Measurements from ENCODE around the gene ADGRG4.
A peak's percentile ranks its signal among the peaks of the same experiment; 100 is the strongest.
"Not testable (repeated sequence)": the region's sequence is repeated elsewhere in the genome, so short reads cannot be mapped to it uniquely, and the experiment has no call there.

Gene ADGRG4

DNA sequence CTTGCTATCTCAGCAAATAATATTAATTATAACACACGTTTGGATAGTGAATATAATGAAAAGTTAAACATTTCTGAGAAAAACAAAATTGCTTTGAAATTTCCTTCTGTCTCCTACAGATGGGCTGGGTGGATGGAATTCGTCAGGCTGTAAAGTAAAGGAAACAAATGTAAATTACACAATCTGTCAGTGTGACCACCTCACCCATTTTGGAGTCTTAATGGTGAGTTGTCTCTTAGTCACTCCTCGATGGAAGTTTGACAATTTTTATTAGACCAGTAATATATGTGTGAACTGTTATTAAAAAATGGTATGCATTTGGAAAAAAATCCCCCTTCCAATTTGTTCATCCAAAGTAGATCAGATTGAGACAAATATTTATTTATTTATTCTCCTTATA, 94.5 kb downstream of the ADGRG4 start:
- DNase-seq = no peak

DNA sequence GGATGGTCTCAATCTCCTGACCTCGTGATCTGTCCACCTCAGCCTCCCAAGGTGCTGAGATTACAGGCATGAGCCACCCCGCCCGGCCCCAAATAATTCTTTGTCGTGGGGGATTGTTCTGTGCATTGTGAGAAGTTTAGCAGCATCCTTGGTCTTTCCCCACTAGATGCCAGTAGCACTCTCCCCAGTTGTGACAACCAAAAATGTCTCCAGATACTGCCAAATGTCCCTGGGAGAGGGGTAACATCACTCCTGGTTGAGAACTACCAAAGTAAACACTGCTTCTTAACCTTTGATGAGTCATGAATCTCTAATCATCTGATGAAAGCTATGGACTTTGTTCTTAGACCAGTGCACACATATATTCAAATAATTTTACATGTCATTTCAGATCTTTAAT, 96.2 kb downstream of the ADGRG4 start:
- DNase-seq = no peak

DNA sequence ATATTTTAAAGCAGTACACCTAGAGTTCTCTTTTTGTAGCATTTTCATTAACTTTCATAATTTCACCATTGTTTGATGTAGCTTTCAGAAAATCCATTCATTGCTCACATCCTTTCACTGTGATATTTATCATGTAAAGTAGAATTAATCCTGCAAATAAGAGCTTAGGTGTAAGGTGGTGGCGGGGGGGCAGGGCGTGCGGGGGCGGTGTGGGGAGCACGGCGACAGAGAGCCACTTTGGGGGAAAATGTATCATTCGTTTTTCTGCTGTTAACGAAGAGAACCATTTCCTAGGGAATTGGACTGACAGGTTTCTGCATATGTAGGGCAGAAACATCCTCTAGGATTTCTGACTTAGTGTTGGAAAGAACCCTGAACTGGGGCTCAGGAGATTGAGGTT, 104.4 kb downstream of the ADGRG4 start:
- no peak for DNase-seq

DNA sequence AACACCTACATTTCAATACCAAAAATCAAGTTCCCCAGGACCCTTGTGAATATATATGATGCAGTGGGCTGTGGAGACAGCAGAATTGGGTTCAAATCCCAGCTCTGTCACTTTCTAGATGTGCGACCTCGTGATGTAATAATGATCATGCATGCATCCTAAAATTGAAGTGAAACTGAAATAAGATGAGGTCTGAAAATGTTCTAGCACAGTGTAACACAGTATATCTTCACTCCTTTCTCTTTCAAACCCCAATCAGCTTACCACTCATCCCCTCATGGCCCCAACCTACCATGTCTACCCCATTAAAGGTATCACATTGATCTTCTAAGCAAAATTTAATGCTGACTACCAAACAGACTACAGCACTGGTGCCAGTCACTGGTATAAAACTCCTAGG, 117.0 kb downstream of the ADGRG4 start:
- no peak for DNase-seq

DNA sequence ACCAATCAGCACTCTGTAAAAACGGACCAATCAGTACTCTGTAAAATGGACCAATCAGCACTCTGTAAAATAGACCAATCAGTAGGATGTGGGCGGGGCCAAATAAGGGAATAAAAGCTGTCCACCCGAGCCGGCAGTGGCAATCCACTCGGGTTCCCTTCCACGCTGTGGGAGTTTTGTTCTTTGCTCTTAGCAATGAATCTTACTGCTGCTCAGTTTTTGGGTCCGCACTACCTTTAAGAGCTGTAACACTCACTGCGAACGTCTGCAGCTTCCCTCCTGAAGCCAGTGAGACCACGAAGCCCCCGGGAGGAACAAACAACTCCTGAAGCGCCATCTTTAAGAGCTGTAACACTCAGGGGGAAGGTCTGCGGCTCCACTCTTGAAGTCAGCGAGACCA, 120.6 kb downstream of the ADGRG4 start:
- no peak for DNase-seq

DNA sequence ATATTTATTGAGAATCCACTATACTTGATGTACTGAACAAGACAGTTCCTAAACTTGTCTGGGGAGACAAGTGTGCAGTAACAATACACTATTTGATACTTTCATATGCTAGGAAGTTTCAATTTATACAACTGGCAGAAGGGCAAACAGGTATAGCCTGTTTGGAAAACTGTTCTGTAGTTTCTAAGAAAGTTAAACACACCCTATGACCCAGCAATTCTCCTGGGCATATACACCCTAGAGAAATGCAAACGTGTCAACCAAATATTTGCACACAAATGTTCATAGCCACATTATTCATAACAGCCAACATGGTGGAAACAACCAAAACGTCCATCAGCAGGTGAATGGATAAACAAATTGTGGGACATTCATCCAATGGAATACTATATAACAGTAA, 123.0 kb downstream of the ADGRG4 start:
- no peak for DNase-seq

DNA sequence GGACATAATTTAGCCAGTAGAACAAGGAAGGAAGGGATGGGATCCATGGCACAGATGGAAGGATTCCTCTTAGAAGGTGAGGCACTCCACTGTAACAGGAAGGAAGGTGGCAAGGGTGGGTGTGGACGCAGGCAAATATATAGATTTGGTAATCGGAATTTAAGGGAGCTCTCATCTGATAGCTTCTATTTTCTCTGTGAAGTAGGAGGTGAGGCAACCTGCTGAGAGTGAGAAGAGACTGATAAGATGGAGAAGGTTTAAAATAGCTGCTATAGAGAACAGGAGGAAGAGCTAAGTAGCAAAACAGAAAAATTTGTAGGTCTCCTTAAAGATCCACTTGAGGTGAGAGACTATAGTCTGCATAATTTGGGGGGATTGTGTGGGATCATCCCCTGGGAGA, 125.2 kb downstream of the ADGRG4 start:
- no peak for DNase-seq

DNA sequence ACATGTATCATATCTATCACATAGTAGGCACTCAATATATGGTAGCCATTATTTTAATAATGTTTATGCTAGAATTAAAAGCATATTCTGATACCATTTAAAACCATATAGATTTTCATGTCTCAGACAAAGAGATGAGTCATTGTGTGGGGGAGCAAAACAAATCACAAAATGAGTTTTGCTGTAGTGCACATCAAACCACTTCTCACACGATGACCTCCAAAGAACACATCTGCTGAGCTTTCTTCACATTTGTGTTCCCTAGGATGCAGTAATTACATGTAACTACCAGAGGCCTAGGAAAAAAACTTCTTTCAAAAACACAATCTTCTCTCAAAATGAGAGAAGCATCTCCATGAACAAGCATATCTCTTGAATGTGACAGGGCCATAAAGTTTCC, 130.9 kb downstream of the ADGRG4 start:
- DNase-seq = no peak

DNA sequence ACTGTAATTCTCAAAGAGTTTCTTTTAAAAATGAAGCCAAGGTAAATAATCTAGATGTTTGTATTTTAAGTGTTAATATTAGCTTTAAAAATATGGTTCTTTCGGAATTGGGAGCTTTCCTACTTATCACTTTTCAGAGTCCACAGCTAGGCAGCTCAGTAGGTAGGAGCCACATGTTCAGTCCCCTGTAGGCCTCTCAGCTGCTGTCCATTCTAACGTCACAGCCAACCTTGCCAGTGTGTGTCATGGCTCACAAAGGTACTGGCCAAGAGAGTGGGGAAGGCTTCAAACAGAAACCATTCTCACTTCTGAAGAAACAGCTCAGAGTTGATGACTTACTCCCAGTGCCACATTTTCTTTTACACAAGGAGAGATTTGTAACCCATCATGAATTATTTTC, 137.0 kb downstream of the ADGRG4 start:
- no peak for DNase-seq

DNA sequence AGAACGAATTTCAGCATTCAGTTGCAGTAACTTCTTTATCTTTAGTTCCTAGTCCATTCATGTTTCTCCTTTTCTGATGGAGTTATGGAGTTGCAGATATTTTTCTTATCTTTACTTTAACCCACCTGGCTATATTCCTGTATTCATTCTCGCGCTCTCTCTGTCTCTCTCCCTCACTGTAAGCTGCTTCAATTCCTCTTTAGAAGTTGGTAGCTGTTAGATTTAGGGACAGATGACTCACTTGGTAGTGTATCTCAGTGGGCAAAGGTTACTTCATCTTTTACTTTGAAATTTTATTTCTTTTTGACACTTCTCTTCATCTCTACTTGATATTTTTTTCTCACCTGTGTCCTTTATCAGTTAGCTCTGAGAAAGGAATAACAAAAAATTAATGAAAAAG, 137.4 kb downstream of the ADGRG4 start:
- DNase-seq = no peak

DNA sequence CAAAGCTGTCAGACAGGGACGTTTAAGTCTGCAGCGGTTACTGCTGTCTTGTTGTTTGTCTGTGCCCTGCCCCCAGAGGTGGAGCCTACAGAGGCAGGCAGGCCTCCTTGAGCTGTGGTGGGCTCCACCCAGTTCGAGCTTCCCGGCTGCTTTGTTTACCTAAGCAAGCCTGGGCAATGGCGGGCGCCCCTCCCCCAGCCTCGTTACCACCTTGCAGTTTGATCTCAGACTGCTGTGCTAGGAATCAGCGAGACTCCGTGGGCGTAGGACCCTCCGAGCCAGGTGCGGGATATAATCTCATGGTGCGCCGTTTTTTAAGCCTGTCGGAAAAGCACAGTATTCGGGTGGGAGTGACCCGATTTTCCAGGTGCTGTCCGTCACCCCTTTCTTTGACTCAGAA, 144.9 kb downstream of the ADGRG4 start:
- DNase-seq = not testable (repeated sequence)

DNA sequence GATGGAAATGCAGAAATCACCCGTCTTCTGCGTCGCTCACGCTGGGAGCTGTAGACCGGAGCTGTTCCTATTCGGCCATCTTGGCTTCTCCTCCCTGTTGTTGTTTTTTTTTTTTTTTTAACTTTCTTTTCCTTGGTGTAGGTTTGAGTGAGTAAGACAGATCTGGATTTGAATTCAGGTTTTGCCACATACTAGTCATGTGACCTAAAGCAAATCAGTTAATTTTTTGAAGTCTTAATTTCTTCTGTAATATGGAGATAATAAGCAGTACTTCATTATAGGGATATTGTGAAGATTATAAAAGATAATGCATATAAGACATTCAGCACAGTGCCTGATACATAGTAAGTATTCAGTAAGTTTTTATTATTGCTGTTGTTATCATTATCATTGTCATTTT, 145.4 kb downstream of the ADGRG4 start:
- no peak for DNase-seq

DNA sequence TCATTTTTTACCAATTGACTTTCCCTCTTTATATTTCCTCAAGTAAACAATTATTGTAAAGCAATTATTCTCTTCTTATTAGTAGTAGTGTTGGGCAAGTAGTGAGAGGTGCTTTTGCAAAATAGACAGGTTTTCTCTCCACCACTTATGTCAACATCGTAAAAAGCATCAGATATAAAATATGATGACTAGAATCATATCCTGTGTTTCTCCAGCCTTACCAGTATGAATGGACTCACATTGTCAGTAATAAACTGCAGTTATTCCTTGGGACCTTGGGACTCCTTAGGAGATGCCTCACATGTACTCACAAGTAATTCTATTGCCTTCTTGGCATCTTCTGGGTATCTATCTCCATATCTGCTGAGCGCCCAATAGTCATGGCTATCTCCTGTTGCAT, 146.5 kb downstream of the ADGRG4 start:
- DNase-seq = no peak

DNA sequence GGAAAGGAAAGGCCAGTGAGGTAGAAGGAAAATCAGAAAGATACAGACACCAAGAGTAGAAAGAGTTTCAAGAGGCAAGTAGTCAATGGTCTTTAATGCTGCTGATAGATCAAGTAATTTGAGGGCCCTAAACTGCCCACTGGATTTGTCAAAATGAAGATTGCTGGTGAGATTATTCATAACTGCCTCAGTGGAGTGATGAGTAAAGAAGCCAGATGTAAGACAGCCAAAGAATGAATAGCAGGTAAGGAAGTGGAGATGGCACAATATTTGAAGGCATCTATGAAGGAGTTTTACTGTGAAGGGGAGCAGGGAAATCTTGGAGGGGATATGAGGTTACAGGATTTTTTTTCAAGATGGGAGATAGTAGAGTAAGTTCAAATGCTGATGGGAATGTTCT, 147.2 kb downstream of the ADGRG4 start:
- DNase-seq = no peak

DNA sequence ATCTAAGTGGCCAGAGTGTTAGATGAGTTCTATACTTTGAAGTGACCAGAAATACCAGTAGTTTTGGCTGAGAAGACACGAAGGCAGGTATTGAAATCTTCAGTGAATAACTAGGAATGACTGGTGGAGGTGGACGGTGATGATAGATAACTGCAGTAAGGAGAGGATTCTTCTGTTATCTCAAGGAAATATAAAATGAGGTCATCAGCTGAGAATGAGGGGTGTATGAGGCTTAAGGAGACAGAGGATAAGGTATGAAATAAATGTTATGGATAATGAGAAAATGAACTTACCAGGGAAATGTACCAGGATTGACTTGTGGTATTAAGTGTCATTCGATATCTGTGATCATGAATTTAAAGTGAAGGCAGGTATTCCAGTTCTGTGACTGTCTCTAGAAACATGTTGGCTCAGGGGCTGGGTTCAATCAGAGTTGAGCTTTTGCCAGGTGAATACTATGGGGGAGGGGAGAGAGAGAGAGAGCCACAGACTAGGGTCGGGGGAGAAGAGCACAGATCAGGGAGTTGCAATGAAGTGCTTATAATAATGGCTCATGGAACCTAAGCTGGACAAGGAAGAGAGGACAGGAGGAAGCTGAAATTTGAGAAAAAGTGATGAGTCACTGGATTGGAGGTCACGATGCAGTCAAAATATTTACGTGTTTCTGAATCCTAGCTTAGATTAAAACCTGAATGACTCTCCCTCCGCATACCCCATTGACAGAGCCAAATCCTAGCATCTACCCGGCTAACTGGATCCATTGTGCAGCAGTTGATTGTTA, 149.5 kb downstream of the ADGRG4 start:
- DNase-seq = no peak

DNA sequence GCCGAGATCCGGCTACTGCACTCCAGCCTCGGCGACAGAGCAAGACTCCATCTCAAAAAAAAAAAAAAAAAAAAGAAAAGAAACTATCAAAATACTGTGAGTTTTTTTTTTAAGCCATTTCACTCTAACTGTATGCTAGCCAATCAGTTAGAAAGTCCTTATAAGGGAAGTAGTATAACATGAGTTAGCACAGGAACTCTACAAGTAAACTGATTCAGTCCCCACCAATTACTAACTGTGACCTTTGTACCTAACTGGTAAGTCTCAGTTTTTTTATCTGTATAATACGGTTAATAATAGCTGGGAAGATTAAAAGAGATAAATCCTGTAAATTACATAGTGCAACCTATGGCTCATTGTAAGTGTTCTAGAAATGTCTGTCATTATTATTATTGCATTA, 151.9 kb downstream of the ADGRG4 start:
- no peak for DNase-seq

DNA sequence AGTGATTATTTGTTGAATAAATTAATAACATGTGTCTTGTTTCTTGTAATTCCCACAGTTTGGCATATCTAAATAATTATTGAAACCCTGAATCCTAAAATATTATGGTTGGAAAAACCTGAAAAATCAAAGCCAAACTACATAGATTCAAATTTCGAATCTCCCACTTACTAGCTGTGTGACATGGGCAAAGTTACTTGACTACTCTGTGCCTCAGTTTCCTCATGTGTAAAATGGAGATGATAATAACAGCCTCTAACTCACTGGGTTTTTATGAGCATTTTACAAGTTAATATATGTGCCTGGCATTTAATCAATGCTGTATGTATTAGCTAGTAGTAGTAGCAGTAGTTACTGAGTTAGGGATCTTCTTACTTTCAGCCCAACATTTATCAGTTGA, 152.4 kb downstream of the ADGRG4 start:
- no peak for DNase-seq

DNA sequence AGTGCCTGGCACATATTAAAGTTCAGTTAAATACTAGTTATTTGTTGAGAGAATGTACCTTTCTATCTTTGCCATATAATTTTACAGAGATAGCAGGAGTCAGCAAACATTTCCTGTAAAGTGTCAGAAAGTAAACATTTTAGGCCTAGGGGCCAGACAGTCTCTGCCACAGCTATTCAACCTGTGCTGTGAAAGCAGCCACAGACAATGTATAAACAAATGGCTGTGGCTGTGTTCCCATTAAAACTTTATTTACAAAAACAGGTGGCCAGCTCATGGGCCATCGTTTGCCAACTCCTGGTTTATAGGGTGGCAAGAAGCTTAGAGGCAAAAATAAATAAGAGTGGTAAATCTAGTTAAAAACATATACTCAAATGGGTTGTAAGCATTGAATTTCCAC, 153.0 kb downstream of the ADGRG4 start:
- DNase-seq = no peak

DNA sequence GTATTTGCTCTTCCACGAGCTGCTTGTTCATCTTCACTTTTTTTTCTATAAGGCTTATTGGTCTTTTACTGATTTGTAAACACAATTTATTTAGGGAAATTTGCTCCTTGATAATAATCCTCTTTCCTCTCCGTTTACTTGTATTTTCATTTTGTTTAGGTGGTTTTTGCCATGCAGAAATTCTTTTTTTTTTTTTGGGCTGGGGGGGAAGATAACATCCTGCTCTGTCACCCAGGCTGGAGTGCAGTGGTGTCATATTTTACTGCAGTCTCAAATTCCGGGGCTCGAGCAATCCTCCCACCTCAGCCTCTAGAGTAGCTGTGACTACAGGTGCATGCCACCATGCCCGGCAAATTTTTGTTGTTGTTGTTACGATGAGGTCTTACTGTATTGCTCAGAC, 155.4 kb downstream of the ADGRG4 start:
- no peak for DNase-seq

DNA sequence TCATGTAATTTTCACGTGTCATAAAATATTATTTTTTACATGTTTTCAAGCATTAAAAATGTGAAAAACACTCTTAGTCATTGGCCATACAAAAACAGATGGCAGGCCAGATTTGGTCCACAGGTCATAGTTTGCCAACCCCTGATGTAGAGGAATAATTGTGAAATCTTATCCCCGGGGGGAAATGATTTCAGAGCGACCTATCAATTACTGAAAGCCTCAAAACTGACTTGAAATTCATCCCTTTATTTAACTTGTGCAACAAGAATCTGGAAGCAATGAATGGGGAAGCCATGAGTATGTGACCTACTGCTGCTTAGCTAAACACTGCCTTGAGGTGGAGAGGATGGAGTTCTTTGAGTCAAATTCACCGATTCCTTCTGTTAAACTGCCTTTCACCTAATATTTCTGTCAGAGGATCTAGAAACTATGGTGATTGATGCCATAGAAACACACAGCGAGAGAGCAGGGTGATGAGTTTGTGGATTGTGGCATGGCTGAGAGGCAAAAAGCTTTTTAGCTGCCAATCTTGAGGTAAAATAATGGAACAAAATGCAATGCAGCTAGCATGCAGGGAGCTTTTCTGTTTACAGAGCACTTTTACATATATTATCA, 156.6 kb downstream of the ADGRG4 start:
- DNase-seq = peak in 1 of 2 donors; percentile 0

DNA sequence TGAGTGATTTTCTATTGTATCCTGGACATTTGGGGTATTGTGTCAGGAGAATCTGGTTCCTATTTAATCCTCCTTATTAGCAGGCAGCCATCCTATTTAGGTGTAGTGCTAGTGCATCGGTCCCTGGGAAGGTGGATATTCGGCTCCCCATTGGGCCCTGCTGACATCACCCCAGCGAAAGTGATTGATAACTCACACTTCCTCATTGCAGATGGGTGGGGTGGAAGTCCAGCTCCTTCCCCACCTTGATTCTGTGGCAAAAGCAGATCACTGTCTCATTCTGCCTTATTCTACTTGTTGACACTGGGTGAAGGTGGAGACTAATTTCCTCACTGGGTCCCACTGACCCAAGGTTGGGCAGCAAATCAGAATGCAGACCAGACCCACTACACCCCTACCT, 163.8 kb downstream of the ADGRG4 start:
- no peak for DNase-seq

Data from hippocampal formation (tissue), 2 donors.